Muscle layer of colon (tissue), 2 donors: Measurements from ENCODE around the gene CDY1.
"Not testable (repeated sequence)": the region's sequence is repeated elsewhere in the genome, so short reads cannot be mapped to it uniquely, and the experiment has no call there.

Experiments used
- H3K27ac ChIP-seq: one replicate; pipeline ENCODE4 v1.7.0; 2013; ENCODE audit warnings: low read depth, mild to moderate bottlenecking, low read length, moderate library complexity
- H3K27me3 ChIP-seq, 2 donors: one replicate each; pipeline ENCODE4 v1.7.0; 2013; ENCODE audit warnings: low read length in 2 of 2, mild to moderate bottlenecking in 2 of 2; ENCODE audit not compliant: insufficient read depth in 2 of 2, control insufficient read depth in 1 of 2
- H3K36me3 ChIP-seq: one replicate; pipeline ENCODE4 v1.7.0; 2013; ENCODE audit warnings: mild to moderate bottlenecking, low read length; ENCODE audit not compliant: insufficient read depth
- H3K4me1 ChIP-seq: one replicate; pipeline ENCODE4 v1.7.0; 2013; ENCODE audit warnings: mild to moderate bottlenecking, low read length; ENCODE audit not compliant: insufficient read depth
- H3K4me3 ChIP-seq, 2 donors: one replicate each; pipeline ENCODE4 v1.7.0; 2013; ENCODE audit warnings: low read length in 2 of 2, low read depth in 1 of 2, mild to moderate bottlenecking in 1 of 2, moderate library complexity in 1 of 2
- H3K9ac ChIP-seq: one replicate; pipeline ENCODE4 v1.7.0; 2013; ENCODE audit warnings: low read length
- H3K9me3 ChIP-seq: one replicate; pipeline ENCODE4 v1.7.0; 2013; ENCODE audit warnings: mild to moderate bottlenecking, low read length
- donor health status: abdominal sarcoma.
- donor health status: Adenocarcinoma of cecum.

Gene CDY1

GRCh38 chrY:25621817-25622216 is at the start of gene CDY1:
Gene CDY1, plus strand, starts transcription at chrY:25622117. Its CDS starts 326 bp downstream, at chrY:25622443.
- H3K27ac ChIP-seq, H3K27me3 ChIP-seq, H3K9ac ChIP-seq, H3K9me3 ChIP-seq, H3K4me1 ChIP-seq, H3K36me3 ChIP-seq, H3K4me3 ChIP-seq: not testable (repeated sequence)

DNA sequence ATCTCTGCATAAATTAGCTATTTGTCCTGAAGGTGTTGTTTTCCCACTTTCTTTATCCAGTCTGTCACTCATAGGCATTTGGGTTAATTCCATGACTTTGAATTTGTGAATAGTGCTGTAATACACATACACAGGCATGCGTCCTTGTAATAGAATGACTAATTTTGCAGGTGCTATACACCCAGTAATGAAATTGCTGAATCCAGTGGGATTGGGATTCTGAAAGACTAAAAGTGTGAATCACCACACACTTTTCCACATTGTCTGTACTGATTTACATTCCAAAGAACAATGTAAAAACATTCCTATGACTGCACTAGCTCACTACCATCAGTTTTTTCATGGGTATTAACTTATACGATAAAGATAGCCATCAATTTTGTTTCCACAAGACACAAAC is 28.6 kb upstream of the CDY1 start:
- H3K4me3 ChIP-seq, H3K9me3 ChIP-seq, H3K4me1 ChIP-seq, H3K36me3 ChIP-seq, H3K27ac ChIP-seq, H3K9ac ChIP-seq, H3K27me3 ChIP-seq: not testable (repeated sequence)

GRCh38 chrY:25620209-25620608 is 1.7 kb upstream of the CDY1 start:
- not testable (repeated sequence) for H3K27ac ChIP-seq, H3K9me3 ChIP-seq, H3K9ac ChIP-seq, H3K4me3 ChIP-seq, H3K36me3 ChIP-seq, H3K4me1 ChIP-seq, H3K27me3 ChIP-seq

DNA sequence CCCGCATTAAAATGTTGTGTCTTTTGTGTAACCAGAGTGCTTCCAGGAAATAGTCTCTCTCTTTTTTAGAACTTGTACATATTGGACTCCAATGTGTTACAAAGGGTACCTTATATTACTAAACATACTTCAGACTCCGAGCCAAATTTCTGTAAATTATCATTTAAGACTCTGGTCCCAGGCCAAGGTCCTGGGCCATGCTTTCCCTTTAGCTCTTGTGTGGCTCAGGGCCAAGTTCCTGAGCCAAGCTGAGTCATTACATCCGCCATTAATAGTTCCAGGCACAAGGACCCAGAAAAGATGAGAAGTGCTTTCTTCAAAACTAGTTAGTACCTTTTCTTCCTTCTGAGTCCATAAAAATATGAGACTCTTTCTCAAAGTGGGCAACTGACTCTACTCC is 4.6 kb downstream of the CDY1 start:
- H3K9me3 ChIP-seq, H3K4me3 ChIP-seq, H3K4me1 ChIP-seq, H3K36me3 ChIP-seq, H3K27ac ChIP-seq, H3K27me3 ChIP-seq, H3K9ac ChIP-seq: not testable (repeated sequence)

- H3K9me3 ChIP-seq, H3K27ac ChIP-seq, H3K27me3 ChIP-seq, H3K4me3 ChIP-seq, H3K36me3 ChIP-seq, H3K9ac ChIP-seq, H3K4me1 ChIP-seq: not testable (repeated sequence)
Measured at GRCh38 chrY:25630383-25631112, 8.6 kb downstream of the CDY1 start.

DNA sequence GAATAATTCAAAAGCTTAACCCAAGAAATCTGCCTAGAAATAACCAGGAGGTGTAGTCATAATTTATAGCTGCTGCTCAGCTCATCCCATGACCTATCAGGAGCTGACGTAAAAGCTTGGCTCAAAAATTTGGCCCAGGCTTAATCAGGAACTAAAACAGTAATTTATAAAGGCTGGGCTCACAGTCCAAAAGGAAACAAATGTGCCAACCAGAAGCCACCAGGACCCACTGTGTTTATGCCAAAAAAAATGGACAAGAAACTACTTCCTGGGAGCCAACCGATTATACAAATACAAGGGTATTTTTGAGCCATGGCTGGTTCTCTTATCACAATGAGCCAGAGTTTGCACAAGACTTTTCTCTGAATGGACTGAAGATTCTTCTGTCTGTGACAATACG is 17.9 kb downstream of the CDY1 start:
- not testable (repeated sequence) for H3K9ac ChIP-seq, H3K27ac ChIP-seq

DNA sequence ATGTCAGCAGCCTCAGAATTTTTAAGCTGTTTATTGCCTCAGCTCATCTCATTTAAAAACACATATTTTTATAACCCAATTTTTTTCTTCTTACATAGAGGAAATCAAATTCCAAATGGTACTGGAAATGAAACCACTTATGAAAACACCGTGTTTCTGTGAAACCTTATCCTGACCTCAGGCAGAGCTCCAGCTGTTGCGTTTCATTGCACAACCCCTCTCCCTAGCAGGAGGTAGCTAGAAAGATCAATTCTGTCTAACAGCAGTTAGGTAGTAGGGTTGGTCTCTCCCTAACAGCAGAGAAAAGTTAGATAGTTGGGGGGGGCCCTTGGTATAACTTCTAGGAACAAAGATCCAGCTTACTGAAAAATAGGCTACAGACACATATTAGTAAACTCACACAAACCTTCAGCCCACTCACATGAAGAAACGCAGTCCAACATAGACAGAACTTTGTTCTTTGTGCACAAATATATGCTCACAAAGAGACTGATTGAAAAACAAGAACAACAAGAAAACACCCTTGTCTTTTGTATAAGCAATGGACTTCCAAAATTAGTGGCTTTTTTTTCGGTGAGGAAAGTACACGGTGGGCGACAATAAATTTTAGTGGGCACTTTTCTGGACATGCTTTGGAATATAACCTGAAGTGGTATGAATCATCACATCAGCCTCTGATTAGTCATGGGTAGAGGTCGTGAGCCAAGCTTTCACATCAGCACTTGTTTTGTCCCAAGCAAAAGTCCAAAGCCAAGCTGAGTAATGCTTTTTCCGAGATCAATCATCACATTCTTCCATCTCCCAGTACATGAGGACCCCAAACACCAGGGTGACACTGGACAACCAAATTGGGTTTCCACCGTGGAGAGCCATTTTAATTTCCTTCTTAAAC is 21.4 kb downstream of the CDY1 start:
- not testable (repeated sequence) for H3K9ac ChIP-seq, H3K27ac ChIP-seq, H3K4me3 ChIP-seq, H3K4me1 ChIP-seq, H3K27me3 ChIP-seq, H3K9me3 ChIP-seq, H3K36me3 ChIP-seq

More for the DNA sequence above, 17.9 kb downstream of the CDY1 start:
- H3K4me1 ChIP-seq, H3K4me3 ChIP-seq, H3K9me3 ChIP-seq, H3K27me3 ChIP-seq, H3K36me3 ChIP-seq: not testable (repeated sequence)
